H1 (cell line): ENCODE data around the gene NPTXR. TPM values are rescaled to one million over a fixed set of nuclear protein-coding genes. Genes with fewer than 3 reads are reported as not detected.

Experiments
- CTCF ChIA-PET: fragments of 300-600 bp; sonication (Branson Sonifier 250); formaldehyde crosslinking; loops from one replicate; lab custom pipeline; 2021; ENCODE audit not compliant: partially characterized antibody; lab: Charles Lee
- POLR2A ChIA-PET: fragments of 300-600 bp; sonication (Branson Sonifier 250); formaldehyde crosslinking; loops from one replicate; lab custom pipeline; 2021; ENCODE audit warnings: inconsistent platforms; ENCODE audit not compliant: partially characterized antibody; lab: Charles Lee
- DNase-seq, 2 experiments: peaks; one replicate each; pipeline versions ENCODE4 v3.0.0 to v3.0.0-alpha.2; 2010 to 2022; ENCODE audit warnings: low spot score in 2 of 2, low read depth in 1 of 2, mixed read lengths in 1 of 2
- FAIRE-seq: peaks from 2 replicates; lab custom pipeline; 2011; peaks lifted over from hg19 to GRCh38; lab: Jason Lieb, UNC
- H2AFZ ChIP-seq: 2 replicates; pipeline ENCODE4 v1.8.1; 2012; ENCODE audit warnings: low read length, inconsistent platforms
- H2AK5ac ChIP-seq: 2 replicates; pipeline ENCODE4 v1.6.1; 2013; ENCODE audit warnings: low read depth, low read length
- H2BK120ac ChIP-seq: replicated peaks from 2 replicates; pipeline ENCODE3; 2013; ENCODE audit warnings: low read depth, low read length, inconsistent platforms
- H2BK12ac ChIP-seq: 2 replicates; pipeline ENCODE4 v1.6.1; 2013; ENCODE audit warnings: low read depth, low read length
- H2BK15ac ChIP-seq: 2 replicates; pipeline ENCODE4 v1.6.1; 2013; ENCODE audit warnings: low read length
- H2BK20ac ChIP-seq: 2 replicates; pipeline ENCODE4 v1.6.1; 2013; ENCODE audit warnings: low read length
- H2BK5ac ChIP-seq: 2 replicates; pipeline ENCODE4 v1.6.1; 2013; ENCODE audit warnings: low read depth, low read length
- H3K14ac ChIP-seq: 2 replicates; pipeline ENCODE4 v1.6.1; 2013; ENCODE audit warnings: inconsistent platforms; ENCODE audit not compliant: insufficient read length
- H3K18ac ChIP-seq: 2 replicates; pipeline ENCODE4 v1.6.1; 2013; ENCODE audit warnings: low read length; ENCODE audit errors: extremely low read depth
- H3K23ac ChIP-seq: 2 replicates; pipeline ENCODE4 v1.6.1; 2013; ENCODE audit warnings: inconsistent platforms; ENCODE audit not compliant: insufficient read length
- H3K23me2 ChIP-seq: 2 replicates; pipeline ENCODE4 v1.6.1; 2013; ENCODE audit warnings: low read depth, low read length
- H3K27ac ChIP-seq: 2 replicates; pipeline ENCODE4 v1.6.1; 2011; ENCODE audit warnings: low read depth, low read length, inconsistent platforms
- H3K27me3 ChIP-seq, 4 experiments: replicated peaks in 1 of 4; 1 replicate in 1 of 4; 2 replicates in 3 of 4; pipeline versions ENCODE4 v1.6.1 to v1.8.1; 2011 to 2013; ENCODE audit warnings: low read length in 3 of 4, mild to moderate bottlenecking in 3 of 4, inconsistent platforms in 2 of 4, mixed read lengths in 2 of 4, moderate library complexity in 1 of 4; ENCODE audit not compliant: control insufficient read depth in 3 of 4, insufficient read depth in 3 of 4; ENCODE audit errors: extremely low read depth in 1 of 4
- H3K36me3 ChIP-seq, 4 experiments: 2 replicates each; pipeline versions ENCODE4 v1.6.1 to v1.8.1; 2011 to 2013; ENCODE audit warnings: mild to moderate bottlenecking in 4 of 4, low read length in 3 of 4, moderate library complexity in 2 of 4, control low read depth in 1 of 4, inconsistent platforms in 1 of 4; ENCODE audit not compliant: insufficient read depth in 4 of 4, control insufficient read depth in 2 of 4
- H3K4ac ChIP-seq: replicated peaks from 2 replicates; pipeline ENCODE3; 2013; ENCODE audit warnings: low read length, low read depth, mixed read lengths, inconsistent platforms; ENCODE audit not compliant: insufficient read length
- H3K4me1 ChIP-seq, 4 experiments: replicated peaks in 1 of 4; 1 replicate in 1 of 4; 2 replicates in 3 of 4; pipeline versions ENCODE4 v1.6.1 to v1.8.1; 2011 to 2013; ENCODE audit warnings: low read length in 3 of 4, inconsistent platforms in 2 of 4, mixed read lengths in 1 of 4; ENCODE audit not compliant: insufficient read depth in 4 of 4, control insufficient read depth in 3 of 4
- H3K4me2 ChIP-seq, 2 experiments: 2 replicates each; pipeline versions ENCODE4 v1.6.1 to v1.8.1; 2011 to 2013; ENCODE audit warnings: low read depth in 2 of 2, low read length in 2 of 2, control low read depth in 1 of 2, inconsistent platforms in 1 of 2, mild to moderate bottlenecking in 1 of 2; ENCODE audit not compliant: insufficient read depth in 1 of 2
- H3K4me3 ChIP-seq, 4 experiments: fragments of 200-600, 300-600 bp in 1 of 4; sonication (generic), shearing (Covaris generic), sonication (Bioruptor Twin) in 1 of 4; 2 replicates each; pipeline versions ENCODE4 v1.5.1 to v1.8.1; 2011 to 2016; ENCODE audit warnings: low read length in 4 of 4, low read depth in 3 of 4, control low read depth in 2 of 4, inconsistent platforms in 2 of 4, mild to moderate bottlenecking in 2 of 4, mixed read lengths in 1 of 4, moderate library complexity in 1 of 4; ENCODE audit not compliant: insufficient read depth in 2 of 4; ENCODE audit errors: extremely low read depth in 1 of 4
- H3K56ac ChIP-seq: replicated peaks from 2 replicates; pipeline ENCODE3; 2013; ENCODE audit warnings: low read depth, mild to moderate bottlenecking, mixed read lengths, low read length, inconsistent platforms; ENCODE audit not compliant: insufficient read length
- H3K79me1 ChIP-seq: 2 replicates; pipeline ENCODE4 v1.6.1; 2013; ENCODE audit warnings: low read depth, low read length, control low read depth
- H3K79me2 ChIP-seq, 2 experiments: 2 replicates each; pipeline versions ENCODE4 v1.6.1 to v1.8.1; 2012 to 2013; ENCODE audit warnings: low read length in 2 of 2, mild to moderate bottlenecking in 2 of 2, inconsistent platforms in 1 of 2; ENCODE audit not compliant: insufficient read depth in 2 of 2, control insufficient read depth in 1 of 2
- H3K9ac ChIP-seq, 4 experiments: replicated peaks in 1 of 4; 1 replicate in 1 of 4; 2 replicates in 3 of 4; pipeline versions ENCODE4 v1.6.1 to v1.8.1; 2011 to 2013; ENCODE audit warnings: low read depth in 3 of 4, low read length in 3 of 4, control low read depth in 2 of 4, mild to moderate bottlenecking in 2 of 4, moderate library complexity in 2 of 4, inconsistent platforms in 1 of 4; ENCODE audit errors: extremely low read depth in 1 of 4
- H3K9me3 ChIP-seq, 2 experiments: 2 replicates each; pipeline versions ENCODE4 v1.6.1 to v1.8.1; 2012 to 2013; ENCODE audit warnings: mild to moderate bottlenecking in 2 of 2, moderate library complexity in 2 of 2, control low read depth in 1 of 2, inconsistent platforms in 1 of 2, low read depth in 1 of 2, low read length in 1 of 2, mixed read lengths in 1 of 2; ENCODE audit not compliant: insufficient read depth in 2 of 2
- H4K20me1 ChIP-seq, 2 experiments: replicated peaks in 1 of 2; 2 replicates each; pipeline versions ENCODE3 to v1.8.1; 2011 to 2013; ENCODE audit warnings: inconsistent platforms in 2 of 2, low read length in 2 of 2, mild to moderate bottlenecking in 1 of 2; ENCODE audit not compliant: insufficient read depth in 2 of 2, control insufficient read depth in 1 of 2
- H4K5ac ChIP-seq: 2 replicates; pipeline ENCODE4 v1.6.1; 2013; ENCODE audit warnings: low read length, low read depth, mixed read lengths, inconsistent platforms; ENCODE audit not compliant: insufficient read length
- H4K8ac ChIP-seq: 2 replicates; pipeline ENCODE4 v1.8.0; 2013; ENCODE audit warnings: mild to moderate bottlenecking, moderate library complexity, low read length, inconsistent platforms; ENCODE audit not compliant: insufficient read depth; ENCODE audit errors: extremely low read depth
- H4K91ac ChIP-seq: replicated peaks from 2 replicates; pipeline ENCODE3; 2013; ENCODE audit warnings: low read length, mixed read lengths, inconsistent platforms; ENCODE audit not compliant: insufficient read length
- CEBPB ChIP-seq: IDR thresholded peaks from 2 replicates; pipeline ENCODE4 v1.6.1; 2012; ENCODE audit warnings: low read depth, low read length
- CREB1 ChIP-seq: IDR thresholded peaks from 2 replicates; pipeline ENCODE4 v1.6.1; 2012; ENCODE audit warnings: inconsistent platforms
- GTF2F1 ChIP-seq: IDR thresholded peaks from 2 replicates; pipeline ENCODE4 v1.6.1; 2012; ENCODE audit warnings: low read depth, low read length, improper control_type of control experiment, borderline replicate concordance
- HDAC2 ChIP-seq, 2 experiments: fragments of 300-600 bp in 1 of 2; sonication (generic) in 1 of 2; IDR thresholded peaks; 2 replicates each; pipeline ENCODE4 v1.6.1; 2011 to 2012; ENCODE audit warnings: low read depth in 2 of 2, low read length in 2 of 2, mild to moderate bottlenecking in 2 of 2, moderate library complexity in 2 of 2, borderline replicate concordance in 1 of 2, inconsistent platforms in 1 of 2
- KDM4A ChIP-seq: IDR thresholded peaks from one replicate; pipeline ENCODE4 v1.7.1; 2012; ENCODE audit warnings: low read depth, mild to moderate bottlenecking, moderate library complexity, low read length, inconsistent platforms; ENCODE audit not compliant: severe bottlenecking
- POLR2AphosphoS5 ChIP-seq: IDR thresholded peaks from 2 replicates; pipeline ENCODE4 v1.6.1; 2011; ENCODE audit warnings: low read depth, low read length
- RAD21 ChIP-seq, 2 experiments: IDR thresholded peaks in 1 of 2; conservative IDR thresholded peaks in 1 of 2; 2 replicates each; pipeline ENCODE4 v1.6.1; 2011; ENCODE audit warnings: low read depth in 2 of 2, low read length in 2 of 2, improper control_type of control experiment in 1 of 2, inconsistent platforms in 1 of 2, mild to moderate bottlenecking in 1 of 2, moderate library complexity in 1 of 2
- RBBP5 ChIP-seq: IDR thresholded peaks from 2 replicates; pipeline ENCODE4 v1.7.1; 2012; ENCODE audit warnings: low read depth, mild to moderate bottlenecking, inconsistent platforms, low read length, moderate library complexity, borderline replicate concordance
- RFX5 ChIP-seq: IDR thresholded peaks from 2 replicates; pipeline ENCODE4 v1.6.1; 2011; ENCODE audit warnings: low read depth, low read length, improper control_type of control experiment, borderline replicate concordance
- SIN3A ChIP-seq, 2 experiments: IDR thresholded peaks in 1 of 2; conservative IDR thresholded peaks in 1 of 2; 2 replicates each; pipeline ENCODE4 v1.6.1; 2011 to 2012; ENCODE audit warnings: low read length in 2 of 2, improper control_type of control experiment in 1 of 2, low read depth in 1 of 2, mild to moderate bottlenecking in 1 of 2
- SP2 ChIP-seq: IDR thresholded peaks from 2 replicates; pipeline ENCODE4 v1.6.1; 2012; ENCODE audit warnings: mild to moderate bottlenecking, low read length, inconsistent platforms
- TAF1 ChIP-seq: IDR thresholded peaks from 2 replicates; pipeline ENCODE4 v1.6.1; 2011; ENCODE audit warnings: mild to moderate bottlenecking, low read depth, low read length
- WGBS, 2 experiments: shearing (Covaris generic) in 1 of 2; methylation state at CpG; one replicate each; pipeline versions ENCODE4 v1.1.6 to v1.1.7; 2013 to 2015; ENCODE audit warnings: low lambda C conversion rate in 2 of 2, mixed read lengths in 2 of 2, inconsistent platforms in 1 of 2, low coverage in 1 of 2, missing lambda C conversion rate in 1 of 2; ENCODE audit not compliant: insufficient replicate concordance in 2 of 2, insufficient coverage in 1 of 2, insufficient read length in 1 of 2; ENCODE audit errors: extremely low coverage in 1 of 2, missing lambda C conversion rate in 1 of 2; 5-methylcytosine and 5-hydroxymethylcytosine counted together
- polyA plus RNA-seq, 7 experiments: library from polyadenylated mRNA; depleted of rRNA in 3 of 7; stranded (reverse) in 5 of 7; unstranded in 2 of 7; fragments of >200 nt in 5 of 7; fragments of 200-250 nt in 2 of 7; gene quantifications; 1 replicate in 5 of 7; 2 replicates in 1 of 7; 4 replicates in 1 of 7; pipeline versions ENCODE4 v1.2.1 to v1.2.3, GENCODE V29; 2011 to 2013; ENCODE audit warnings: missing spikeins in 2 of 7, mixed read lengths in 2 of 7
- total RNA-seq: library from RNA; stranded (reverse); fragmentation: NEBNext Ultra II Directional; extraction: Animal tissue kit (Norgen Biotek cat#: 25700); gene quantifications from 2 replicates; pipeline ENCODE4 v1.2.1, GENCODE V29; 2021

NPTXR gene
- total and polyA plus RNA-seq, 2 of the 8 experiments (the other 6 are each of a cell fraction or from before 2014, with no cell fraction given) = 3.7 to 6.4 TPM

- POLR2A ChIA-PET = interaction anchor here (1.0 to 1.6 kb wide), 4 partner anchors 12 to 439 kb away, joined by 3 to 8 read pairs (median 4); no protein-coding TSS in a partner anchor
- H2BK120ac ChIP-seq = peak overlapping the region; percentile 52
- peak overlapping the region; percentile 55 to 97 (median 71) for H3K4me3 ChIP-seq
- peaks cover 4% of the 10 kb centered on the region; the same call in 1 of the 2 replicates for H3K79me1 ChIP-seq
- peak overlapping the region; percentile 61 to 86 for H3K4me2 ChIP-seq
- no peak overlapping the region for H2AK5ac ChIP-seq
- peaks cover 5 to 7% of the 10 kb centered on the region in 2 experiments for H4K20me1 ChIP-seq
- H2BK12ac ChIP-seq = no peak overlapping the region
- peaks cover 9% of the 10 kb centered on the region; the same call in 1 of the 2 replicates for H3K23me2 ChIP-seq
- no peak overlapping the region for H3K4ac ChIP-seq
- CTCF ChIA-PET = no interaction called here
- peak overlapping the region; percentile 66; the same call in 1 of the 2 replicates for H2BK5ac ChIP-seq
- H3K14ac ChIP-seq = no peak overlapping the region
- FAIRE-seq (no peak), DNase-seq (peak in 1 of 2 experiments; percentile 79)
- H3K9ac ChIP-seq = peak overlapping the region; percentile 51 to 72 (median 64)
- peaks cover 0 to 12% (median 5%) of the 10 kb centered on the region in 4 experiments; a peak in 3 of 8 replicates for H3K36me3 ChIP-seq
- peak overlapping the region; percentile 84 for H4K91ac ChIP-seq
- H3K27me3 ChIP-seq = no peaks in the 10 kb centered on the region; a peak in 2 of 7 replicates
- peak overlapping the region; percentile 61; the same call in 1 of the 2 replicates for H2BK20ac ChIP-seq
- H4K5ac ChIP-seq = peak overlapping the region; percentile 68
- H2BK15ac ChIP-seq = no peak overlapping the region; the same call in 1 of the 2 replicates
- H3K9me3 ChIP-seq = no peaks in the 10 kb centered on the region
- H3K79me2 ChIP-seq = peaks cover 0 to 9% of the 10 kb centered on the region in 2 experiments; a peak in 2 of 4 replicates
- WGBS, 2 experiments = 0% methylated on average over 25 of the region's 37 CpGs; no CpG with 5 or more reads in 1 of the 2 experiments
- H3K4me1 ChIP-seq = peaks cover 3 to 18% (median 12%) of the 10 kb centered on the region in 4 experiments; a peak in 5 of 7 replicates
- H4K8ac ChIP-seq = peak overlapping the region; percentile 96; the same call in 1 of the 2 replicates
- peak overlapping the region; percentile 85 for H3K27ac ChIP-seq
- peak overlapping the region; percentile 84; the same call in 1 of the 2 replicates for H2AFZ ChIP-seq
- H3K23ac ChIP-seq = no peak overlapping the region
- peak overlapping the region; percentile 90 for H3K56ac ChIP-seq
- H3K18ac ChIP-seq = peak overlapping the region; percentile 73
- TF ChIP-seq GTF2F1 (no peak), RBBP5 (peak; percentile 73; the same call in 1 of the 2 replicates), POLR2AphosphoS5 (peak; percentile 11; the same call in 1 of the 2 replicates), HDAC2 (IDR thresholded peaks at IDR 0.05; ENCODE audit: borderline replicate concordance in 1 of 2, low read depth in 2 of 2, low read length in 2 of 2) (peak in 1 of 2 experiments; percentile 9; a peak in 2 of 4 replicates), RAD21 (IDR thresholded peaks at IDR 0.05 in 1 of 2, conservative IDR thresholded peaks at IDR 0.05 in 1 of 2; ENCODE audit: low read depth in 2 of 2, low read length in 2 of 2) (peak in 1 of 2 experiments; percentile 5; a peak in 1 of 4 replicates), RFX5 (no peak), CREB1 (no peak), SP2 (no peak), SIN3A (conservative IDR thresholded peaks at IDR 0.05 in 1 of 2, IDR thresholded peaks at IDR 0.05 in 1 of 2; ENCODE audit: low read depth in 1 of 2, low read length in 2 of 2) (peak in 1 of 2 experiments; percentile 21; a peak in 1 of 4 replicates), TAF1 (0 out of 2 replicates have a peak, but pooled peaks have one; percentile 51), CEBPB (no peak), KDM4A (peak; percentile 65)
Observed at GRCh38 chr22:38872831-38873248, 29.0 kb upstream of the NPTXR start.
